ENCODE measurements around the gene ELFN1. TPM values are rescaled to one million over a fixed set of nuclear protein-coding genes. Genes with fewer than 3 reads are reported as not detected.
A peak's percentile ranks its signal among the peaks of the same experiment; 100 is the strongest.

Gene ELFN1
- total and polyA plus RNA-seq, 8 donors, result 0.19 to 4.3 (median 0.53) TPM; not detected in 1

- Histone ChIP-seq H3K27me3 (peaks cover 0 to 45% (median 22%) of the 10 kb centered on the region in 3 donors), H3K36me3 (no peaks in the 10 kb centered on the region), H3K9me3 (peaks cover 7 to 46% (median 43%) of the 10 kb centered on the region in 4 donors), H3K27ac (no peak overlapping the region), H3K4me3 (no peak overlapping the region), H3K4me1 (no peaks in the 10 kb centered on the region)
- TF ChIP-seq EP300 (IDR thresholded peaks at IDR 0.05) (no peak), POLR2A (IDR thresholded peaks at IDR 0.05) (no peak), POLR2AphosphoS5 (IDR thresholded peaks at IDR 0.05) (no peak)
- TF ChIP-seq, protein P1, sequence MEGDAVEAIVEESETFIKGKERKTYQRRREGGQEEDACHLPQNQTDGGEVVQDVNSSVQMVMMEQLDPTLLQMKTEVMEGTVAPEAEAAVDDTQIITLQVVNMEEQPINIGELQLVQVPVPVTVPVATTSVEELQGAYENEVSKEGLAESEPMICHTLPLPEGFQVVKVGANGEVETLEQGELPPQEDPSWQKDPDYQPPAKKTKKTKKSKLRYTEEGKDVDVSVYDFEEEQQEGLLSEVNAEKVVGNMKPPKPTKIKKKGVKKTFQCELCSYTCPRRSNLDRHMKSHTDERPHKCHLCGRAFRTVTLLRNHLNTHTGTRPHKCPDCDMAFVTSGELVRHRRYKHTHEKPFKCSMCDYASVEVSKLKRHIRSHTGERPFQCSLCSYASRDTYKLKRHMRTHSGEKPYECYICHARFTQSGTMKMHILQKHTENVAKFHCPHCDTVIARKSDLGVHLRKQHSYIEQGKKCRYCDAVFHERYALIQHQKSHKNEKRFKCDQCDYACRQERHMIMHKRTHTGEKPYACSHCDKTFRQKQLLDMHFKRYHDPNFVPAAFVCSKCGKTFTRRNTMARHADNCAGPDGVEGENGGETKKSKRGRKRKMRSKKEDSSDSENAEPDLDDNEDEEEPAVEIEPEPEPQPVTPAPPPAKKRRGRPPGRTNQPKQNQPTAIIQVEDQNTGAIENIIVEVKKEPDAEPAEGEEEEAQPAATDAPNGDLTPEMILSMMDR (IDR thresholded peaks at IDR 0.05), result no peak
- intact Hi-C loops (cut with DNase I; ENCODE audit: low total_unique reads), result no loop called here
- DNase-seq, result no peak
- WGBS, 5 donors, result 96 to 100% (median 97%) methylated on average over 2 of the region's 2 CpGs
Observed at GRCh38 chr7:1637155-1637554, 32.9 kb upstream of the ELFN1 start.

GRCh38 chr7:1638215-1638661, 31.8 kb upstream of the ELFN1 start:
- Histone ChIP-seq H3K4me3 (no peak overlapping the region), H3K9me3 (peaks cover 7 to 46% (median 43%) of the 10 kb centered on the region in 4 donors), H3K4me1 (no peaks in the 10 kb centered on the region), H3K27me3 (peaks cover 0 to 45% (median 29%) of the 10 kb centered on the region in 3 donors), H3K36me3 (no peaks in the 10 kb centered on the region), H3K27ac (no peak overlapping the region)
- peak in 1 of 2 donors; percentile 58 for DNase-seq
- intact Hi-C loops (cut with DNase I; ENCODE audit: low total_unique reads), result no loop called here
- TF ChIP-seq POLR2A (IDR thresholded peaks at IDR 0.05) (no peak), EP300 (IDR thresholded peaks at IDR 0.05) (no peak), POLR2AphosphoS5 (IDR thresholded peaks at IDR 0.05) (no peak)
- TF ChIP-seq, protein P1 (IDR thresholded peaks at IDR 0.05), result no peak
- WGBS, 5 donors, result 33 to 46% (median 37%) methylated on average over 11 of the region's 11 CpGs

- 92 to 95% (median 93%) methylated on average over 8 of the region's 8 CpGs for WGBS, 5 donors
- intact Hi-C loops (cut with DNase I; ENCODE audit: low total_unique reads), result no loop called here
- TF ChIP-seq EP300 (IDR thresholded peaks at IDR 0.05) (no peak), POLR2AphosphoS5 (IDR thresholded peaks at IDR 0.05) (no peak), POLR2A (IDR thresholded peaks at IDR 0.05) (no peak)
- TF ChIP-seq, protein P1 (IDR thresholded peaks at IDR 0.05), result no peak
- H3K4me1 ChIP-seq, result no peaks in the 10 kb centered on the region
- H3K27ac ChIP-seq, result no peak overlapping the region
- H3K36me3 ChIP-seq, result no peaks in the 10 kb centered on the region
- no peak overlapping the region for H3K4me3 ChIP-seq
- peaks cover 0 to 45% (median 33%) of the 10 kb centered on the region in 3 donors for H3K27me3 ChIP-seq
- DNase-seq, result no peak
- H3K9me3 ChIP-seq, result peaks cover 7 to 45% (median 41%) of the 10 kb centered on the region in 4 donors
Observed at GRCh38 chr7:1639071-1639470, 31.0 kb upstream of the ELFN1 start.

- no peaks in the 10 kb centered on the region for H3K36me3 ChIP-seq
- DNase-seq, result no peak
- H3K9me3 ChIP-seq, result peaks cover 3 to 39% (median 35%) of the 10 kb centered on the region in 4 donors
- intact Hi-C loops (cut with DNase I; ENCODE audit: low total_unique reads), result no loop called here
- H3K4me1 ChIP-seq, result no peaks in the 10 kb centered on the region
- H3K4me3 ChIP-seq, result no peak overlapping the region
- WGBS, 5 donors, result 63 to 70% (median 67%) methylated on average over 15 of the region's 15 CpGs
- TF ChIP-seq EP300 (IDR thresholded peaks at IDR 0.05) (no peak), POLR2AphosphoS5 (IDR thresholded peaks at IDR 0.05) (no peak), POLR2A (IDR thresholded peaks at IDR 0.05) (no peak)
- TF ChIP-seq, protein P1 (IDR thresholded peaks at IDR 0.05), result no peak
- no peak overlapping the region for H3K27ac ChIP-seq
- H3K27me3 ChIP-seq, result peaks cover 0 to 45% (median 36%) of the 10 kb centered on the region in 3 donors
Observed at GRCh38 chr7:1639532-1640175, 30.4 kb upstream of the ELFN1 start.
